Measurements from ENCODE around the gene MTA3.
"Not testable (repeated sequence)": the region's sequence is repeated elsewhere in the genome, so short reads cannot be mapped to it uniquely, and the experiment has no call there.

The MTA3 gene

DNA sequence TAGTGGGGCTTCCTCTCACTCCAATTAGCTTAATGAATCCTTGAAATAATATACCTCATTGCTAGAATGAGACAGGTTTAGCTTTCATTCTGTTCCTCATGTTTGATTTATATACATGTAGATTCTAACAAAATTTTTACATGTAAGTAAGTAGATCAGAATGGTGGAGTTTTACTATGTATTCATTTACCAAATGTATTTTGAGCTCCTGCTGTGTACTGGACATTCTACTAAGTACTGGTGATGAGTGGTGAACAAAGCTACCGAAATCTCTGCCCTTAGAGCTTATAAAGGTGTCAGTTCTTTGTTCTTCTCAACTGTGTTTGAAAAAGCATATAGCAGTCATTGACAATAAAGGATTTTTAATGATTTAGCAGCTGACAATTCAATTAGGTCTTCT is 19.7 kb downstream of the MTA3 start:
- DNase-seq (ENCODE audit: low read depth in 2 of 2) = no peak
- no peak overlapping the region for H3K4me3 ChIP-seq (replicated peaks in 1 of 2; ENCODE audit: low read depth in 2 of 2, low read length in 2 of 2)
- TF ChIP-seq, protein P1, sequence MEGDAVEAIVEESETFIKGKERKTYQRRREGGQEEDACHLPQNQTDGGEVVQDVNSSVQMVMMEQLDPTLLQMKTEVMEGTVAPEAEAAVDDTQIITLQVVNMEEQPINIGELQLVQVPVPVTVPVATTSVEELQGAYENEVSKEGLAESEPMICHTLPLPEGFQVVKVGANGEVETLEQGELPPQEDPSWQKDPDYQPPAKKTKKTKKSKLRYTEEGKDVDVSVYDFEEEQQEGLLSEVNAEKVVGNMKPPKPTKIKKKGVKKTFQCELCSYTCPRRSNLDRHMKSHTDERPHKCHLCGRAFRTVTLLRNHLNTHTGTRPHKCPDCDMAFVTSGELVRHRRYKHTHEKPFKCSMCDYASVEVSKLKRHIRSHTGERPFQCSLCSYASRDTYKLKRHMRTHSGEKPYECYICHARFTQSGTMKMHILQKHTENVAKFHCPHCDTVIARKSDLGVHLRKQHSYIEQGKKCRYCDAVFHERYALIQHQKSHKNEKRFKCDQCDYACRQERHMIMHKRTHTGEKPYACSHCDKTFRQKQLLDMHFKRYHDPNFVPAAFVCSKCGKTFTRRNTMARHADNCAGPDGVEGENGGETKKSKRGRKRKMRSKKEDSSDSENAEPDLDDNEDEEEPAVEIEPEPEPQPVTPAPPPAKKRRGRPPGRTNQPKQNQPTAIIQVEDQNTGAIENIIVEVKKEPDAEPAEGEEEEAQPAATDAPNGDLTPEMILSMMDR (IDR thresholded peaks at IDR 0.05; ENCODE audit: low read depth, low read length) = no peak

DNA sequence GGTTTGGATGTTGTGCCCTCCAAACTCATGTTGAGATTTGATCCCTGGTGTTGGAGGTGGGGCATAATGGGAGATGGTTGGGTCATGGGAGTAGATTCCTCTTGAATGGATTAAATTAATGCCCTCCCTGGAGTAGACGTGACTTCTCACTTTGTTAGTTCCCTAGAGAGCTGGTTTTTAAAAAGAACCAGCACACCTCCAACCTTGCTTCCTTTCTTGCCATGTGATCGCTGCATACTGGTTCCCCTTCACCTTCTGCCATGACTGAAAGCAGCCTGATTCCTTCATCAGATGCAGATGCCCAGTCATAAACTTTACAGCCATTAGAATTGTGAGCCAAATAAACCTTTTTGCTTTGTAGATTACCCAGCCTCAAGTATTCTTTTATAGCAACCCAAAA is 21.7 kb downstream of the MTA3 start:
- TF ChIP-seq, protein P1 (IDR thresholded peaks at IDR 0.05; ENCODE audit: low read depth, low read length) = no peak
- no peak for DNase-seq (ENCODE audit: low read depth in 2 of 2)
- no peak overlapping the region for H3K4me3 ChIP-seq (replicated peaks in 1 of 2; ENCODE audit: low read depth in 2 of 2, low read length in 2 of 2)

DNA sequence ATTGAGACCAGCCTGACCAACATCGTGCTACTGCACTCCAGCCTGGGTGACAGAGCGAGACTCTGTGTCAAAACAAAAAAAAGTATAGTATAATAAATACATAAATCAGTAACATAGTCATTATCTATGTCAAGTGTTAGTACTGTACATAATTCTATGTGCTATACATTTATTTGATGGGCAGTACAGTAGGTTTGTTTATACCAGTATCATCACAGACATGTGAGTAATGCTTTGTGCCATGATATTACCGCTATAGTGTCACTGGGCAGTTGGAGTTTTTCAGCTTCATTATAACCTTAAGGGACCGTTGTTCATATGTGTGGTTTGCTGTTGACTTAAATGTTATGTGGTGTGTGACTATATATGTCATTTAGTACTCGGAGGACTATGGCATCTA is 24.9 kb downstream of the MTA3 start:
- H3K4me3 ChIP-seq (replicated peaks in 1 of 2; ENCODE audit: low read depth in 2 of 2, low read length in 2 of 2) = no peak overlapping the region
- no peak for DNase-seq (ENCODE audit: low read depth in 2 of 2)
- TF ChIP-seq, protein P1 (IDR thresholded peaks at IDR 0.05; ENCODE audit: low read depth, low read length) = no peak

DNA sequence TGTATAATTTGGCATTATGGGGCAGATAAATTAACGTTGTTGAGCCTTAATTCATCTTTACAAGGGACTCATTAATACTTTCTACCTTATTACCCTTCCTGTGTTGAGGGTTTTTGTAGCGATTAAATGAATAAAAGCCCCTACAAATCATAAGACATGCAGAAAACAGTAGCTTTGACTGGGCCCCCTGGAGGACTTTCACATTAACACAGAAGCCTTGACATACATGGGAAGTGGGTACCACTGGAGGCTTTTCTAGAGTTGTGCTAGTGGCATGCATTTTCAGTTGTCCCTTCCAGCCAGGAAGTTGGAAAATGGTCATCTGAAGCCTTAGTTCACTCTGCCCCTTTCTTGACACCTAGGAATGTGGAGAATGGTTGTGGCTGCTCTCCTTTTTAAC is 30.2 kb downstream of the MTA3 start:
- H3K4me3 ChIP-seq (replicated peaks in 1 of 2; ENCODE audit: low read depth in 2 of 2, low read length in 2 of 2) = no peak overlapping the region
- TF ChIP-seq, protein P1 (IDR thresholded peaks at IDR 0.05; ENCODE audit: low read depth, low read length) = no peak
- DNase-seq (ENCODE audit: low read depth in 2 of 2) = no peak

DNA sequence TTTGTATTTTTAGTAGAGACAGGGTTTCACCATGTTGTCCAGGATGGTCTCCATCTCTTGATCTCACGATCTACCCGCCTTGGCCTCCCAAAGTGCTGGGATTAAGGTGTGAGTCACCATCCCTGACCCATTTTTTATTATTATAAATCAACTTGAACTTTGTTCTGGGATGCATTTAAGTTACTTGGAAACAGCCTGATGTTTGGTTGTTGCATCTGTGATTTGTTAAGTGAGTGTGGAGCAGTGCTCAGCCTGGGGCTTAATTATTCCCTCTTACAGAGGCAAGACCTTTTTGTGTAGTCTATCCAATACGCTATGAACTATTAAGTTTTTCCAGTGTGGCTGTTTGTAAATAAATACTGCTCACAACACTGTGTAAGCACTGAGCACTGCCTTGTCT is 32.6 kb downstream of the MTA3 start:
- TF ChIP-seq, protein P1 (IDR thresholded peaks at IDR 0.05; ENCODE audit: low read depth, low read length) = no peak
- no peak for DNase-seq (ENCODE audit: low read depth in 2 of 2)
- no peak overlapping the region for H3K4me3 ChIP-seq (replicated peaks in 1 of 2; ENCODE audit: low read depth in 2 of 2, low read length in 2 of 2)

DNA sequence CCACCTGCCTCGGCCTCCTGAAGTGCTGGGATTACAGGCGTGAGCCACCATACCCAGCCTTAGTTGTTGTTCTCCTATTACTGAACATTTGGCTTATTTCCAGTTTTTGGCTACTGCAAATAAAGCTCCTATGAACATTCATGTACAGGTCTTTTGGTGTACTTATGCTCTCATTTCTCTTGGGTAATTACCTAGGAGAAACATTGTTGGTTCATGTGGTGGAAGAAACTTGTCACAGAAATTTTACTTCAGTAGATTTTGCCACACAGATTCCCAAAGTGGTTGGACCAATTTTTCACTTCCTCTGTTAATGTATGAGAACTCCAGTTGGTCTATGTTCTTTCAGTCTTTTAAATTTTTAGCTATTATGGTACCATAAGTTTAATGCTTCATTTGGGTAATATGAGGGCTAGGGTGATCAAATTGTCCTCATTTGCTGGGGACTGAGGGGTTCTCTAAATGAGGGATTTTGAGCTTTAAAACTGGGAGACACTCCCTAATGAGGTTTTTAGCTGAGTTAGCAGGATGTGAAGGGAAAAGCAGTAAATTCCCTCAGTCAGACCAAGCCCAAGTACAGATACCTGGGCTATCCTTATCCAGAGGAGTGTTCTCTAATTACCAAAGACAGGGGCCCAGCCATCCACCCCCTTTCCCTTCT is 33.9 kb downstream of the MTA3 start:
- DNase-seq (ENCODE audit: low read depth in 2 of 2) = no peak
- H3K4me3 ChIP-seq (replicated peaks in 1 of 2; ENCODE audit: low read depth in 2 of 2, low read length in 2 of 2) = no peak overlapping the region
- TF ChIP-seq, protein P1 (IDR thresholded peaks at IDR 0.05; ENCODE audit: low read depth, low read length) = no peak

DNA sequence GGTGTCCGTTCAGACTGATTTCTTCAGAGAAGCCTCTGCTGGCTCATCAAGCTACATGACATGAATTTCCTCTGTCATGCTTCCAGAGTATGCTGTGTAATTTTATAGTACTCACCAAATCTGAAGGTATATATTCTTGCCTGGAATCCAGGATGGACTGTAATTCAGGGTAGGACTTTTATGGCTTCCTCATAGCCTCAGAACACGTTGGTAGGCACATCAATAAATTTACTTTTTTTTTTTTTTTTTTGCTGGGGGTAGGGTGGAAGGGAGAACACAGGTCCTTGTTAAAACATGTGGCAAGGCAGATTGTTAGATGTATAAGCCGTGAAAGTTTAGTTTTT is 34.4 kb downstream of the MTA3 start:
- H3K4me3 ChIP-seq (replicated peaks in 1 of 2; ENCODE audit: low read depth in 2 of 2, low read length in 2 of 2) = no peak overlapping the region
- no peak for DNase-seq (ENCODE audit: low read depth in 2 of 2)
- TF ChIP-seq, protein P1 (IDR thresholded peaks at IDR 0.05; ENCODE audit: low read depth, low read length) = no peak

DNA sequence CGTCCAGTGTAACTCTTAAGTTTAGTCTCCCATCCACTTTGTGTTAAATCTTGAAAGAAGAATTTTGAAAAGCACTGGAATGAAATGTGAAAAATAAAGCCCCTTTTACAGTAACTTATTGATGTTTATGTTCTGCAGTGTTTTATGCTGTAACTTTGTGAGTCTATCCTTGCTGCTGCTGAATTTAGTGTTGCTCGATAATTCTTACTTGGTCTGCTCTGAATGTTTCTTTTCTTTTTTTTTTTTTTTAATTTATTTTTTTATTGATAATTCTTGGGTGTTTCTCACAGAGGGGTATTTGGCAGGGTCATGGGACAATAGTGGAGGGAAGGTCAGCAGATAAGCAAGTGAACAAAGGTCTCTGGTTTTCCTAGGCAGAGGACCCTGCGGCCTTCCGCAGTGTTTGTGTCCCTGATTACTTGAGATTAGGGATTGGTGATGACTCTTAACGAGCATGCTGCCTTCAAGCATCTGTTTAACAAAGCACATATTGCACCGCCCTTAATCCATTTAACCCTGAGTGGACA is 36.0 kb downstream of the MTA3 start:
- not testable (repeated sequence) for DNase-seq (ENCODE audit: low read depth in 2 of 2); H3K4me3 ChIP-seq (replicated peaks in 1 of 2; ENCODE audit: low read depth in 2 of 2, low read length in 2 of 2)

DNA sequence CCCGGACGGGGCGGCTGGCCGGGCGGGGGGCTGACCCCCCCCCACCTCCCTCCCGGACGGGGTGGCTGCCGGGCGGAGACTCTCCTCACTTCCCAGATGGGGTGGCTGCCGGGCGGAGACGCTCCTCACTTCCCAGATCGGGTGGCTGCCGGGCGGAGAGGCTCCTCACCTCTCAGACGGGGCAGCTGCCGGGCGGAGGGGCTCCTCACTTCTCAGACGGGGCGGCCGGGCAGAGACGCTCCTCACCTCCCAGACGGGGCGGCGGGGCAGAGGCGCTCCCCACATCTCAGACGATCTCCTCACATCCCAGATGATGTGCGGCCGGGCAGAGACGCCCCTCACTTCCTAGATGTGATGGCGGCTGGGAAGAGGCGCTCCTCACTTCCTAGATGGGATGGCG is 37.7 kb downstream of the MTA3 start:
- DNase-seq (ENCODE audit: low read depth in 2 of 2); H3K4me3 ChIP-seq (replicated peaks in 1 of 2; ENCODE audit: low read depth in 2 of 2, low read length in 2 of 2): not testable (repeated sequence)

Measured in cardiac fibroblast (primary cell).